Astrocyte of the spinal cord (primary cell): ENCODE results near the gene APBB2.

Experiments
- DNase-seq: peaks from one replicate; pipeline ENCODE4 v3.0.0; 2011; ENCODE audit warnings: low read depth, low spot score
- H3K4me3 ChIP-seq: 2 replicates; pipeline ENCODE4 v1.5.1; 2011; ENCODE audit warnings: low read depth, mild to moderate bottlenecking, low read length, moderate library complexity
- CTCF ChIP-seq: IDR thresholded peaks from 2 replicates; pipeline ENCODE4 v1.5.1; 2012; ENCODE audit warnings: low read depth, mild to moderate bottlenecking, low read length, inconsistent platforms
- in situ Hi-C: cut with HindIII; loops from 2 replicates; pipeline ENCODE4 v1.10.0; 2017; ENCODE audit warnings: low sequenced_read_pairs

The APBB2 gene

GRCh38 chr4:40971338-40971737, 243.0 kb downstream of the APBB2 start:
- H3K4me3 ChIP-seq, result no peak overlapping the region
- no peak for DNase-seq
- TF ChIP-seq CTCF, result no peak
- in situ Hi-C loops, result no loop called here

GRCh38 chr4:40969501-40969900, 244.8 kb downstream of the APBB2 start:
- TF ChIP-seq CTCF, result no peak
- in situ Hi-C loops, result no loop called here
- no peak for DNase-seq
- H3K4me3 ChIP-seq, result no peak overlapping the region

- in situ Hi-C loops, result no loop called here
- DNase-seq, result no peak
- TF ChIP-seq CTCF, result no peak
- no peak overlapping the region for H3K4me3 ChIP-seq
Measured at GRCh38 chr4:40967550-40967949, 246.8 kb downstream of the APBB2 start.

GRCh38 chr4:40966091-40966490, 248.3 kb downstream of the APBB2 start:
- no peak overlapping the region for H3K4me3 ChIP-seq
- TF ChIP-seq CTCF, result no peak
- DNase-seq, result no peak
- in situ Hi-C loops, result no loop called here

GRCh38 chr4:40963897-40964478, 250.4 kb downstream of the APBB2 start:
- no peak for TF ChIP-seq CTCF
- in situ Hi-C loops, result no loop called here
- peak; percentile 49 for DNase-seq

GRCh38 chr4:40962551-40963180, 251.7 kb downstream of the APBB2 start:
- no peak for DNase-seq
- in situ Hi-C loops, result no loop called here
- no peak for TF ChIP-seq CTCF
- H3K4me3 ChIP-seq, result no peak overlapping the region

More at GRCh38 chr4:40963897-40964478, 250.4 kb downstream of the APBB2 start:
- H3K4me3 ChIP-seq, result no peak overlapping the region
